ENCODE results near the gene UPF2.
"Not testable (repeated sequence)": the region's sequence is repeated elsewhere in the genome, so short reads cannot be mapped to it uniquely, and the experiment has no call there.

The UPF2 gene

GRCh38 chr10:11982253-11982652 is 60.4 kb downstream of the UPF2 start:
- in situ Hi-C loops (cut with MboI; ENCODE audit: low pct_unique_long_range_greater_than_20kb, low sequenced_read_pairs), result no loop called here
- DNase-seq, result no peak

- in situ Hi-C loops (cut with MboI; ENCODE audit: low pct_unique_long_range_greater_than_20kb, low sequenced_read_pairs), result no loop called here
- no peak for DNase-seq
These were observed 66.8 kb downstream of the UPF2 start for GRCh38 chr10:11975795-11976194.

GRCh38 chr10:11972523-11972922 is 70.1 kb downstream of the UPF2 start:
- in situ Hi-C loops (cut with MboI; ENCODE audit: low pct_unique_long_range_greater_than_20kb, low sequenced_read_pairs), result not testable (repeated sequence)

GRCh38 chr10:11962176-11962575 is 80.4 kb downstream of the UPF2 start:
- in situ Hi-C loops (cut with MboI; ENCODE audit: low pct_unique_long_range_greater_than_20kb, low sequenced_read_pairs), result no loop called here
- no peak for DNase-seq

More at GRCh38 chr10:11972523-11972922, 70.1 kb downstream of the UPF2 start:
- DNase-seq, result not testable (repeated sequence)

- no peak for DNase-seq
- in situ Hi-C loops (cut with MboI; ENCODE audit: low pct_unique_long_range_greater_than_20kb, low sequenced_read_pairs), result no loop called here
These were observed 80.8 kb downstream of the UPF2 start for GRCh38 chr10:11961771-11962170.

- DNase-seq, result no peak
- in situ Hi-C loops (cut with MboI; ENCODE audit: low pct_unique_long_range_greater_than_20kb, low sequenced_read_pairs), result no loop called here
These were observed 82.6 kb downstream of the UPF2 start for GRCh38 chr10:11959966-11960365.

- in situ Hi-C loops (cut with MboI; ENCODE audit: low pct_unique_long_range_greater_than_20kb, low sequenced_read_pairs), result no loop called here
- no peak for DNase-seq
These were observed 83.7 kb downstream of the UPF2 start for GRCh38 chr10:11958956-11959355.

- in situ Hi-C loops (cut with MboI; ENCODE audit: low pct_unique_long_range_greater_than_20kb, low sequenced_read_pairs), result no loop called here
- no peak for DNase-seq
These were observed 90.9 kb downstream of the UPF2 start for GRCh38 chr10:11951695-11952094.

GRCh38 chr10:11950325-11951018 is 92.1 kb downstream of the UPF2 start:
- in situ Hi-C loops (cut with MboI; ENCODE audit: low pct_unique_long_range_greater_than_20kb, low sequenced_read_pairs), result no loop called here
- DNase-seq, result no peak

GRCh38 chr10:11949152-11949551 is 93.5 kb downstream of the UPF2 start:
- no peak for DNase-seq
- in situ Hi-C loops (cut with MboI; ENCODE audit: low pct_unique_long_range_greater_than_20kb, low sequenced_read_pairs), result no loop called here

- in situ Hi-C loops (cut with MboI; ENCODE audit: low pct_unique_long_range_greater_than_20kb, low sequenced_read_pairs), result no loop called here
- DNase-seq, result no peak
These were observed 96.0 kb downstream of the UPF2 start for GRCh38 chr10:11946652-11947051.

- no peak for DNase-seq
- in situ Hi-C loops (cut with MboI; ENCODE audit: low pct_unique_long_range_greater_than_20kb, low sequenced_read_pairs), result no loop called here
These were observed 106.0 kb downstream of the UPF2 start for GRCh38 chr10:11936389-11937152.

GRCh38 chr10:11934262-11934661 is 108.3 kb downstream of the UPF2 start:
- in situ Hi-C loops (cut with MboI; ENCODE audit: low pct_unique_long_range_greater_than_20kb, low sequenced_read_pairs), result no loop called here
- DNase-seq, result no peak

- in situ Hi-C loops (cut with MboI; ENCODE audit: low pct_unique_long_range_greater_than_20kb, low sequenced_read_pairs), result no loop called here
- DNase-seq, result no peak
These were observed 108.9 kb downstream of the UPF2 start for GRCh38 chr10:11933577-11934223.

GRCh38 chr10:11931038-11931437 is 111.6 kb downstream of the UPF2 start:
- in situ Hi-C loops (cut with MboI; ENCODE audit: low pct_unique_long_range_greater_than_20kb, low sequenced_read_pairs), result no loop called here
- no peak for DNase-seq

- DNase-seq, result no peak
- in situ Hi-C loops (cut with MboI; ENCODE audit: low pct_unique_long_range_greater_than_20kb, low sequenced_read_pairs), result no loop called here
These were observed 112.2 kb downstream of the UPF2 start for GRCh38 chr10:11930312-11930978.

GRCh38 chr10:11927746-11928145 is 114.9 kb downstream of the UPF2 start:
- in situ Hi-C loops (cut with MboI; ENCODE audit: low pct_unique_long_range_greater_than_20kb, low sequenced_read_pairs), result no loop called here
- no peak for DNase-seq

GRCh38 chr10:11921800-11922392 is 120.7 kb downstream of the UPF2 start:
- in situ Hi-C loops (cut with MboI; ENCODE audit: low pct_unique_long_range_greater_than_20kb, low sequenced_read_pairs), result no loop called here
- DNase-seq, result no peak

- in situ Hi-C loops (cut with MboI; ENCODE audit: low pct_unique_long_range_greater_than_20kb, low sequenced_read_pairs), result no loop called here
- no peak for DNase-seq
These were observed 123.3 kb downstream of the UPF2 start for GRCh38 chr10:11919271-11919670.

Measured in KBM-7 (cell line).